GM12864 (cell line): ENCODE measurements around the gene KIZ.

Experiments
- DNase-seq: peaks from one replicate; pipeline ENCODE4 v3.0.0-alpha.2; 2011; ENCODE audit warnings: low read depth
- H3K4me3 ChIP-seq: 2 replicates; pipeline ENCODE4 v1.5.1; 2011; ENCODE audit warnings: mild to moderate bottlenecking, low read depth, low read length, control low read depth
- TF ChIP-seq, protein P1 (sequence below): IDR thresholded peaks from 2 replicates; pipeline ENCODE4 v1.5.1; 2011; ENCODE audit warnings: low read depth, mild to moderate bottlenecking, moderate library complexity, low read length, control low read depth, inconsistent platforms; ENCODE audit errors: missing control alignments

KIZ gene

DNA sequence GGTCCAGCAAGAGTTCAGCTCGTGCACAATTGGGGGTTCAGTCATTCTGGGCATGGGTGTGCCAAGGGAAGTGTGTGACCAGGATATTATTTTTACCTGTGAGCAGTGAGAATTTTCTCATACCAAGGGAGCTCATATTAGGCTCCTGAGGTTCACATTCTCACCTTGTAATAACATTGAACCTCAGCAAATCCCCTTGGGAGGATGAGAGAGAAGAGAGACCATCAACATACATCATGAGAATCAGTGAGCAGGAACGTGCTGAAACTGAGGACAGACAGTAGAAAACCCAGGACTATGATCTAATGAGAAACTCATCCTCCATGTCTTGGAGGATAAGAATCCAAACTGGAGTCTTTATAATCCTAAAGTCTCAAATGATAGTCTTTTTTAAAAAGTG lies 143.9 kb downstream of the KIZ start:
- TF ChIP-seq, protein P1, sequence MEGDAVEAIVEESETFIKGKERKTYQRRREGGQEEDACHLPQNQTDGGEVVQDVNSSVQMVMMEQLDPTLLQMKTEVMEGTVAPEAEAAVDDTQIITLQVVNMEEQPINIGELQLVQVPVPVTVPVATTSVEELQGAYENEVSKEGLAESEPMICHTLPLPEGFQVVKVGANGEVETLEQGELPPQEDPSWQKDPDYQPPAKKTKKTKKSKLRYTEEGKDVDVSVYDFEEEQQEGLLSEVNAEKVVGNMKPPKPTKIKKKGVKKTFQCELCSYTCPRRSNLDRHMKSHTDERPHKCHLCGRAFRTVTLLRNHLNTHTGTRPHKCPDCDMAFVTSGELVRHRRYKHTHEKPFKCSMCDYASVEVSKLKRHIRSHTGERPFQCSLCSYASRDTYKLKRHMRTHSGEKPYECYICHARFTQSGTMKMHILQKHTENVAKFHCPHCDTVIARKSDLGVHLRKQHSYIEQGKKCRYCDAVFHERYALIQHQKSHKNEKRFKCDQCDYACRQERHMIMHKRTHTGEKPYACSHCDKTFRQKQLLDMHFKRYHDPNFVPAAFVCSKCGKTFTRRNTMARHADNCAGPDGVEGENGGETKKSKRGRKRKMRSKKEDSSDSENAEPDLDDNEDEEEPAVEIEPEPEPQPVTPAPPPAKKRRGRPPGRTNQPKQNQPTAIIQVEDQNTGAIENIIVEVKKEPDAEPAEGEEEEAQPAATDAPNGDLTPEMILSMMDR = no peak
- H3K4me3 ChIP-seq = no peak overlapping the region
- DNase-seq = no peak

DNA sequence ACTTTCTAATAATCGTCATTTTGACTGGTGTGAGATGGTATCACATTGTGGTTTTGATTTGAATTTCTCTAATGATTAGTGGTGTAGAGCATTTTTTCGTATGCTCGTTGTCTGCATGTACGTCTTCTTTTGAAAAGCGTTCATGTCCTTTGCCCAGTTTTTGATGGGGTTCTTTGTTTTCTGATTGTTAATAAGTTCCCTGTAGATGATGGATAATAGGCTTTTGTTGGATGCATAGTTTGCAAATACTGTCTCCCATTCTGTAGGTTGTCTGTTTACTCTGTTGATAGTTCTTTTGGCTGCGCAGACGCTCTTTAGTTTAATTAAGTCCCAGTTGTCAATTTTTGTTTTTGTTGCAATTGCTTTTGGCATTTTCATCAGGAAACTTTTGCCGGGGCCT lies 144.9 kb downstream of the KIZ start:
- DNase-seq = no peak
- TF ChIP-seq, protein P1 = no peak
- no peak overlapping the region for H3K4me3 ChIP-seq

GRCh38 chr20:21272279-21272678 lies 146.4 kb downstream of the KIZ start:
- TF ChIP-seq, protein P1 = no peak
- H3K4me3 ChIP-seq = no peak overlapping the region
- DNase-seq = peak; percentile 16

DNA sequence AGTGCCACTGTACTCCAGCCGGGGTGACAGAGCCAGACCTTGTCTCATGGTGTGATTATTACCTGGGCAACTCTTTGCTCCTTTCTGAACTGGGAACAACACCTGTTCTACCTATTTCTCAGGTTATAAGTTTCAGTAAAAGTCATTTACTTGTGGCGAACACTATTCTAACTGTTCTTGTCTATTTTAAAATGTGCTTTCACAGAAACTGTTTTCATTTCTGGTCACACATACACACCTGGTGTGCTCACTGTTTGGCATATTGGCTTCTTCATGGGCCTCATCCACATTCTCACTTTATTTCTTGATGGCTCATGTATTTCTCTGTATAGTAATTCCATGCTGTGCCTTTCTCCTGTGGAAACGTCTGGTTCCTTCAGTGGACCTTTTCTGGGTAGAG lies 146.8 kb downstream of the KIZ start:
- H3K4me3 ChIP-seq = no peak overlapping the region
- DNase-seq = peak; percentile 26
- TF ChIP-seq, protein P1 = no peak

DNA sequence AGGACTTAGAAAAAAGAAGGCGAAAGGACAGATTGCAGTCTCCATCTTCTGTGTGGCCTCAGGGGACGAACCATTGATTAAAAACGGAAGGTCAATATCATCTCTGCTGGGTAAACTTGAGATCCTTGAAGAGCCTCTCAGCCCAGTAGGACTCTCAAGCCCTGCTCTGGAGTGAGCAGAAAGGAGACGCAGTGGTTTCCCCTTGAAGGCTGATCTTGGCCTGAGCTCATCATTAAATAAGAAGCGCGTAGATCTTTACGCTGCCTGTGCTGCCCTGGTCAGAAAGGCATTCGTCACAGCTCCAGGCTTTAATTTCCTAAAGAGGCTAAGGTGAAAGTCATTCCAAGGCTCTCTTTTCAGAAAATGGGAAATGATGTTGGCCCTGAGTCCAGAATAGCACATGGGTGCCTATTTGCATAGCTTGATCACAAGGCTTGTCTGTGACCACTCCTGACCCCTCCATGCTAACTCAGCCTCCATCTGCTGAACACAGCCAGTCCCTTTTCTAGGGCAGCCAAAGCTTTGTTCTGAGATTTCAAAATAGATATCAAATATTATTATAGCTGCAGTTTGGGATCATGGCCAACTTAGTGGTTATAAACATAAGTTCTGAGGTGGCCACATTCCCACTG lies 148.0 kb downstream of the KIZ start:
- no peak for DNase-seq
- H3K4me3 ChIP-seq = no peak overlapping the region
- TF ChIP-seq, protein P1 = no peak

DNA sequence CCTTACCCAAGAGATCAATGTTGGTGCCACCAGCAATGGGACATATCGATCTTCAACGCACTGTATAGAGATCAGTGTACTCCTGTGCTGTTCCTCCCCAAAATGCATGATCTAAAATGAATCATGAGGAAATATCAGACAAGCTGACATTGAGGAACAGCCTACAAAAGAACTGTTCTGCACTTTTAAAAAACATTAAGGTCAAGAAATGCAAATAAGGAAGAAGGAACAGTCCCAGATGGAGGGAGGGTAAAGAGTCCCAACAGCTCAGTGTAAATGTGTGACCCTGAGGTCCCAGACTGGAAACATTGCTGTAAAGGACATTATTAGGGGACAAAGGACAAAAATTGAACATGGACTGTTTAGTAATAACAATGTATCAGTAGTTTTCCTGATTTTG lies 152.9 kb downstream of the KIZ start:
- DNase-seq = no peak
- TF ChIP-seq, protein P1 = no peak
- H3K4me3 ChIP-seq = no peak overlapping the region

DNA sequence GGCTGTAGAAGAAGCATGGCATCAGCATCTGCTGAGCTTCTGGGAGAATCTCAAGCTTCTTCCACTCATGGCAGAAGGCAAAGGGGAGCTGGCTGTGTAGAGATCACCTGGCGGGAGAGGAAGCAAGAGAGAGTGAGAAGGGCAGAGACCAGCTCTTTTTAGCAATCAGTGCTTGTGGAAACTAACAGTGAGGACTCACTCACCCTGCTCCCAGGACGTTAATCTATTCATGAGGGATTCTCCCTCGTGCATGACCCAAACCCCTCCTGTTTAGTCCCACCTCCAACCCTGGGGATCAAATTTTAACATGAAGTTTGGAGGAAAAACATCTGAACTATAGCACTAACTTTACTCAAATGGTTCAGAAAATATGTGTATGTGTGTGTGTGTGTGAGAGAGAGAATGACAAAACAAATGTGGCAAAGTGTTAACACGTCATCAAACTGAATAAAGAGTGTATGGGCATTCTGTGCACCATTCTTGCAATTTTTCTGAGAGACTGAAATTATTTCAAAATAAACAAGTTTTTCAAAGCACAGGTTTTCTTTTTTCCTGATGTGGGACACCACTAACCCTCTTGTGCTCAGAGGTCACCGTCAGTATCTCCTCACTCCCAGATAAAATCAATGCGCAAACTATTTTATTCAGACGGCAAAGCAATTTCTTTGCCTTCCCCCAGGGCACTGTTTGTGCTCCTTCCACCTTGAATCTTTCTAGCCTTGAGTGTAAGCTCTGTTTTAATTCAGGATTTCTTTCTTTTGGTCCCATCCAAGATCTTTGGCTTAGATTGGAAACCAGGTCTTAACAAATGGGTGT lies 154.0 kb downstream of the KIZ start:
- H3K4me3 ChIP-seq = no peak overlapping the region
- TF ChIP-seq, protein P1 = no peak
- DNase-seq = no peak
